Suprapubic skin (tissue), 4 donors: ENCODE measurements around the gene PET100. TPM values are rescaled to one million over a fixed set of nuclear protein-coding genes. Genes with fewer than 3 reads are reported as not detected.

Source experiments
- DNase-seq, 2 donors: peaks; one replicate each; pipeline ENCODE4 v3.0.0-alpha.2; 2019; ENCODE audit warnings: low spot score in 2 of 2
- H3K27ac ChIP-seq: fragments of 200-600 bp; sonication (generic); one replicate; pipeline ENCODE4 v1.5.1; 2019
- H3K27me3 ChIP-seq: fragments of 200-600 bp; sonication (generic); one replicate; pipeline ENCODE4 v1.5.1; 2019
- H3K36me3 ChIP-seq: fragments of 200-600 bp; sonication (generic); one replicate; pipeline ENCODE4 v1.5.1; 2019
- H3K4me1 ChIP-seq: fragments of 200-600 bp; sonication (generic); one replicate; pipeline ENCODE4 v1.5.1; 2019
- H3K4me3 ChIP-seq: fragments of 200-600 bp; sonication (generic); one replicate; pipeline ENCODE4 v1.5.1; 2019; ENCODE audit warnings: mild to moderate bottlenecking
- H3K9me3 ChIP-seq: fragments of 200-600 bp; sonication (generic); one replicate; pipeline ENCODE4 v1.5.1; 2019
- EP300 ChIP-seq: sonication (generic); formaldehyde crosslinking; IDR thresholded peaks from one replicate; pipeline ENCODE4 v1.6.1; 2017; ENCODE audit warnings: antibody characterized with exemption
- POLR2A ChIP-seq, 2 donors: fragments of 450-650 bp; IDR thresholded peaks; one replicate each; pipeline ENCODE4 v1.6.1; 2017; ENCODE audit warnings: antibody characterized with exemption in 2 of 2, mild to moderate bottlenecking in 2 of 2, moderate library complexity in 2 of 2
- POLR2AphosphoS5 ChIP-seq, 3 donors: sonication (generic); formaldehyde crosslinking; IDR thresholded peaks; one replicate each; pipeline ENCODE4 v1.6.1; 2017; ENCODE audit warnings: antibody characterized with exemption in 3 of 3
- WGBS: methylation state at CpG from one replicate; pipeline ENCODE4 v1.1.5; 2018; 5-methylcytosine and 5-hydroxymethylcytosine counted together
- total RNA-seq, 4 donors: library from RNA; depleted of rRNA; stranded (reverse); fragments of >200 nt; gene quantifications; one replicate each; pipeline ENCODE4 v1.1.0, GENCODE V29; 2016
- TF ChIP-seq, protein P1 (sequence below), 2 donors: fragments of 200-600 bp in 1 of 2; fragments of 450-650 bp in 1 of 2; sonication (generic) in 1 of 2; IDR thresholded peaks; one replicate each; pipeline ENCODE4 v1.5.1; 2016 to 2019; ENCODE audit warnings: antibody characterized with exemption in 2 of 2, mild to moderate bottlenecking in 1 of 2, moderate library complexity in 1 of 2

The PET100 gene
- total RNA-seq, 4 donors from 2014 or later: 11.4 to 17.4 (median 12.6) TPM

DNA sequence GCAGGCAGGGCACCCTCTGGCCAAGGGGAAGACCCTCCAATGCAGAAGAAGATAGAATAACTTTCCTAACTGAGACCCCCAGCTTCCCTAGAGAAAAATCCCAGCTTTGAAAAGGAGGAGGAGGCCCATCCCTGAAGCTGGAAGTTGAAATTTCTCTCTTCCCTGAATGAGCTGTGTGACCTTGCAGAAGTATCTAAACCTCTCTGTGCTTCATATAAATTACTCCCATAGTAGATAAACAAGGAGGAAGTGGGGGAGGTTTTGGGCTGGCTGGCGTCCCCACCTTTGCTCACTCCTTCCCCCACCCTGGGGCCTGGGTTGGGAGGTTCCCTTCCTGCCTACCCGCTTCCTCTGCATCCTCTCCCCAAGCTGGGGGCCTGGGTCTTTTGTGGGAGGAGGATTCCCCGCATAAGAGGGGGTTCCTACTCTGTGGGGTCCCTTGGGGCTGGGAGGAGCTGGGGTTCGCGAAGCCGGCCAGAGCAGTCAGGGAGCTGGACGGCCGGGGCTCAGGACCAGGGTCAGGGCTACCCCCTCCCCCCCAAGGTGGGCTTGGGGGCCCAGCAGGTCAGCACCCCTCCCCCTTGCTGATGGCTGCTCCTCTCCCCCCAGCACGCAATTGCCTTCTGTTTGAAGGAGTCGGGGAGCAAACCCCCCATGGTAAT is 22.2 kb upstream of the PET100 start:
- TF ChIP-seq POLR2AphosphoS5 (IDR thresholded peaks at IDR 0.05): no peak
- TF ChIP-seq, protein P1, sequence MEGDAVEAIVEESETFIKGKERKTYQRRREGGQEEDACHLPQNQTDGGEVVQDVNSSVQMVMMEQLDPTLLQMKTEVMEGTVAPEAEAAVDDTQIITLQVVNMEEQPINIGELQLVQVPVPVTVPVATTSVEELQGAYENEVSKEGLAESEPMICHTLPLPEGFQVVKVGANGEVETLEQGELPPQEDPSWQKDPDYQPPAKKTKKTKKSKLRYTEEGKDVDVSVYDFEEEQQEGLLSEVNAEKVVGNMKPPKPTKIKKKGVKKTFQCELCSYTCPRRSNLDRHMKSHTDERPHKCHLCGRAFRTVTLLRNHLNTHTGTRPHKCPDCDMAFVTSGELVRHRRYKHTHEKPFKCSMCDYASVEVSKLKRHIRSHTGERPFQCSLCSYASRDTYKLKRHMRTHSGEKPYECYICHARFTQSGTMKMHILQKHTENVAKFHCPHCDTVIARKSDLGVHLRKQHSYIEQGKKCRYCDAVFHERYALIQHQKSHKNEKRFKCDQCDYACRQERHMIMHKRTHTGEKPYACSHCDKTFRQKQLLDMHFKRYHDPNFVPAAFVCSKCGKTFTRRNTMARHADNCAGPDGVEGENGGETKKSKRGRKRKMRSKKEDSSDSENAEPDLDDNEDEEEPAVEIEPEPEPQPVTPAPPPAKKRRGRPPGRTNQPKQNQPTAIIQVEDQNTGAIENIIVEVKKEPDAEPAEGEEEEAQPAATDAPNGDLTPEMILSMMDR (IDR thresholded peaks at IDR 0.05): no peak
- no peak overlapping the region for H3K27ac ChIP-seq
- H3K27me3 ChIP-seq: peaks cover 14% of the 10 kb centered on the region
- no peaks in the 10 kb centered on the region for H3K9me3 ChIP-seq
- H3K4me1 ChIP-seq: peaks cover 3% of the 10 kb centered on the region
- H3K36me3 ChIP-seq: peaks cover 45% of the 10 kb centered on the region
- 77% methylated on average over 2 of the region's 10 CpGs for WGBS
- H3K4me3 ChIP-seq: no peak overlapping the region
- DNase-seq: peak in 1 of 2 donors; percentile 58

DNA sequence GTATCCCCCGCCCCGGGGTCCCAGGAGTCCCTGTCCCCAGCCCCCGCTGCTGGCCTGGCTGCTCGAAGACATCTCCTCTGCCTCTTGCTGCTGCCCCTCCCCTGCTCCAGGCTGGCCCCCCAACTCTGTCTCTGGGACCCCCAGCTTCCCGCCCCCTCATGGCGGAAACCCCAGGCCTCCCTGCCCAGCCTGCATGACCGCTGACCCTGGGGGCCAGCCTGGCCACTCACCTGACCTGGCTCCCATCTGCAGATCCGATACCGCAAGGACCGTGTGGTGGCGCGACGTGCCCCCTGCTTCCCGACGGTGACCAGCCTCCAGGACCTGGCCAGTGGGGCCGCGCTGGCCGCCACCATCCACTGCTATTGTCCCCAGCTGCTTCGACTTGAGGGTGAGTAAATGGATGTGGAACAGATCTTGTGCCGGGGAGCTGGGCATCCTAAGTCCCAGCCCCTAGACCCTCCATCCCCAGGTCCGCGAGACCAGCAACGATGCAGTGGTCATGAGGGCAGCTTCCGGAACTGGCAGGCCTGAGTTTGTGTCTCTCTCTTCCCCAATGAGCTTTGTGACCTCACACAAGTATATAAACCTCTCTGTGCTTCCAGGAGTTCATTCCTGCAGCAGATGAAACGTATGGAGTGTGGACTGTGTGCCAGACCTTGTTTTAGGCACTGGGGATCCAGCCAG is 21.6 kb upstream of the PET100 start:
- Histone ChIP-seq H3K4me3 (no peak overlapping the region), H3K27ac (no peak overlapping the region), H3K27me3 (peaks cover 8% of the 10 kb centered on the region), H3K4me1 (no peaks in the 10 kb centered on the region), H3K9me3 (no peaks in the 10 kb centered on the region), H3K36me3 (peaks cover 51% of the 10 kb centered on the region)
- 88% methylated on average over 18 of the region's 25 CpGs for WGBS
- no peak for DNase-seq
- no peak for TF ChIP-seq EP300

DNA sequence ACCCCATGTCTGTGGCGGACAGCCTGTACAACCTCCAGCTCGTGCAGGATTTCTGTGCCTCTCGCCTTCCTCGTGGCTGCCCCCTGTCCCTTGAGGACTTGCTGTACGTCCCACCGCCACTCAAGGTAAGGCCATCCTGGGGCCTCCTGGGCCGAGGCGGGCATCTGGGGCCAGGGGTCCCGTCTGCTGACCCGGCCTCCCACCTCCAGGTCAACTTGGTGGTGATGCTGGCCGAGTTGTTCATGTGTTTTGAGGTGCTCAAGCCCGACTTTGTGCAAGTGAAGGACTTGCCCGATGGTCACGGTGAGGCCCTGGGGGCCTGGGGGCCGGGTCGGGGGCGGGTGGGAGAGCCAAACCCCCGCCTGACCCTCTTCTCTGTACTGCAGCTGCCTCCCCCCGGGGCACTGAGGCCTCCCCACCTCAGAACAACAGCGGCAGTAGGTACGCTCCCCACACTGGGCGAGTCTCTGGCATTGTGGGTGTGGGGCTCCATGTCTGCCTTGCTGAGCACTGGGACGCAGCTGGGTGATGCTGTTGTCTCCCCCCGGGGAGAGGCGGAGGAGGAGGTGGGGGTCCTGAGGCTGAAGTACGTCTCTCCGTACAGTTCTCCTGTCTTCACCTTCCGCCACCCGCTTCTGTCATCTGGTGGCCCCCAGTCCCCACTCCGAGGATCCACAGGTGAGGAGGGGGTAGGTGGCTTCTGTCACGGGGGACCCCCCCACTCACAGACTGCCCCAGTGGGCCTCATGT is 18.9 kb upstream of the PET100 start:
- peaks cover 56% of the 10 kb centered on the region for H3K36me3 ChIP-seq
- H3K4me1 ChIP-seq: no peaks in the 10 kb centered on the region
- no peak overlapping the region for H3K4me3 ChIP-seq
- H3K27me3 ChIP-seq: no peaks in the 10 kb centered on the region
- H3K9me3 ChIP-seq: no peaks in the 10 kb centered on the region
- H3K27ac ChIP-seq: no peak overlapping the region
- TF ChIP-seq EP300: no peak
- no peak for DNase-seq
- 94% methylated on average over 13 of the region's 31 CpGs for WGBS

DNA sequence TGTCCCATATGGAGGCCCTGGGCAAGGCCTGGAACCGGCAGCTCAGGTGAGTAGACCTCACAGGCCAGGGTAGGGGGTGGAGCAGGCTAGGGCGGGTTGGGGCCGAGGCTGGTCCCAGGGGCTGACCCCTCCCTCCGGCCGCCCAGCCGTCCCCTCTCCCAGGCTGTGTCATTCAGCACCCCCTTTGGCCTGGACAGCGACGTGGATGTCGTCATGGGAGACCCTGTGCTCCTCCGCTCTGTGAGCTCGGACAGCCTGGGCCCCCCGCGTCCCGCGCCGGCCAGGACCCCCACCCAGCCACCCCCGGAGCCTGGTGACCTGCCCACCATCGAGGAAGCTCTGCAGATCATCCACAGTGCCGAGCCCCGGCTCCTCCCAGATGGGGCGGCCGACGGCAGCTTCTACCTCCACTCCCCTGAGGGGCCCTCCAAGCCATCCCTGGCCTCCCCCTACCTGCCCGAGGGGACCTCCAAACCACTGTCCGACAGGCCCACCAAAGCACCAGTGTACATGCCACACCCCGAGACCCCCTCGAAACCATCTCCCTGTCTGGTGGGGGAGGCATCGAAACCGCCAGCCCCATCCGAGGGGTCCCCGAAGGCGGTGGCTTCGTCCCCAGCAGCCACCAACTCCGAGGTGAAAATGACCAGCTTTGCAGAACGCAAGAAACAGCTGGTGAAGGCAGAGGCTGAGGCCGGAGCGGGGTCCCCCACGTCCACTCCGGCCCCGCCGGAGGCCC is 17.9 kb upstream of the PET100 start:
- WGBS: 84% methylated on average over 32 of the region's 41 CpGs

DNA sequence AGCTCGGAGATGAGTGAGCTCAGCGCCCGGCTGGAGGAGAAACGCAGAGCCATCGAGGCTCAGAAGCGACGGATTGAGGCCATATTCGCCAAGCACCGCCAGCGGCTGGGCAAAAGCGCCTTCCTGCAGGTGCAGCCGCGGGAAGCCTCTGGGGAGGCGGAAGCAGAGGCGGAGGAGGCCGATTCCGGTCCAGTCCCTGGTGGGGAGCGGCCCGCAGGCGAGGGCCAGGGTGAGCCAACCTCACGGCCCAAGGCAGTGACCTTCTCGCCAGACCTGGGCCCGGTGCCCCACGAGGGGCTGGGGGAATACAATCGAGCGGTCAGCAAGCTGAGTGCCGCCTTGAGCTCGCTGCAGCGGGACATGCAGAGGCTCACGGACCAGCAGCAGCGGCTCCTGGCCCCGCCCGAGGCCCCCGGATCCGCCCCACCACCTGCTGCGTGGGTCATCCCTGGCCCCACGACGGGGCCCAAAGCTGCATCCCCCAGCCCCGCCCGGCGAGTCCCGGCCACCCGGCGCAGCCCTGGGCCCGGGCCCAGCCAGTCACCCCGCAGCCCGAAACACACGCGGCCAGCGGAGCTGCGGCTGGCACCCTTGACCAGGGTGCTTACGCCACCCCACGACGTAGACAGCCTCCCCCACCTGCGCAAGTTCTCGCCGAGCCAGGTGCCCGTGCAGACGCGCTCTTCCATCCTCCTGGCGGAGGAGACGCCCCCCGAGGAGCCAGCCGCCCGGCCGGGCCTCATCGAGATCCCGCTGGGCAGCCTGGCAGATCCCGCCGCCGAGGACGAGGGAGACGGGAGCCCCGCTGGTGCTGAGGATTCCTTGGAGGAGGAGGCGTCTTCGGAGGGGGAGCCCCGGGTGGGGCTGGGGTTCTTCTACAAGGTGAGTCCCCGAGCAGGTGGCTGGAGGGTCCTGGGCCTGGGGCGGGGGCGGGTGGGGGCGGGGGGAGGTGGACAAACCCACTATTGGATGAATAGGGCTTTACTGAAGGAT is 17.0 kb upstream of the PET100 start:
- Histone ChIP-seq H3K4me3 (no peak overlapping the region), H3K27ac (no peak overlapping the region), H3K4me1 (no peaks in the 10 kb centered on the region), H3K27me3 (no peaks in the 10 kb centered on the region), H3K9me3 (no peaks in the 10 kb centered on the region), H3K36me3 (peaks cover 54% of the 10 kb centered on the region)
- TF ChIP-seq POLR2AphosphoS5 (IDR thresholded peaks at IDR 0.05) (no peak), POLR2A (IDR thresholded peaks at IDR 0.05) (no peak), EP300 (no peak)
- TF ChIP-seq, protein P1 (IDR thresholded peaks at IDR 0.05): no peak
- no peak for DNase-seq
- 91% methylated on average over 22 of the region's 81 CpGs for WGBS

More for the DNA sequence above, 17.9 kb upstream of the PET100 start:
- TF ChIP-seq POLR2A (IDR thresholded peaks at IDR 0.05) (no peak), EP300 (no peak), POLR2AphosphoS5 (IDR thresholded peaks at IDR 0.05) (no peak)
- TF ChIP-seq, protein P1 (IDR thresholded peaks at IDR 0.05): no peak
- DNase-seq: no peak
- no peak overlapping the region for H3K27ac ChIP-seq
- no peaks in the 10 kb centered on the region for H3K4me1 ChIP-seq
- H3K27me3 ChIP-seq: no peaks in the 10 kb centered on the region
- peaks cover 49% of the 10 kb centered on the region for H3K36me3 ChIP-seq
- no peaks in the 10 kb centered on the region for H3K9me3 ChIP-seq
- no peak overlapping the region for H3K4me3 ChIP-seq
